ENCODE data around the gene NTN1. TPM values are rescaled to one million over a fixed set of nuclear protein-coding genes. Genes with fewer than 3 reads are reported as not detected.

NTN1 gene
- polyA plus RNA-seq, 1 experiment = 0.06 TPM

DNA sequence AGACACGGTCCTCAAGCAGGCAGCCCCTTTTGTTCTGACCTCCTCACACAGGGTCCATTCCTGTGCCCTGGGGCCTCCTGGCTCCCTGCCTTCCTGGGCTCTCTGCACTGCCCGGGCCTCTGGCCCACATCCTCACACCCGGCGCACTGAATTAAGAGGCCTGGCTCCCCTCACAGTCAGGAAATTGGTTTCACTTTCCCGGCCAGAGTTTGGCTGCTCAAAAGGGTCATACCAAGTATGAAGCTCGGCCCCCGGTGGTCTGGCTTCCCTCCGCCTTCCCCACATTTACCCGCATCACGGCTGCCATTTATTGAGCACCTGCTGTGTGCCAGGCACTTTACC, 220.0 kb downstream of the NTN1 start:
- H3K36me3 ChIP-seq (ENCODE audit: control insufficient read depth, insufficient read depth, low read length) = no peaks in the 10 kb centered on the region
- no peak overlapping the region for H3K4me3 ChIP-seq (ENCODE audit: low read depth, low read length)
- H3K27me3 ChIP-seq (ENCODE audit: control insufficient read depth, insufficient read depth, low read length) = no peaks in the 10 kb centered on the region; the same call in 1 of the 2 replicates
- ChIA-PET CTCF (no interaction called here), POLR2A (no interaction called here)
- TF ChIP-seq, protein P1, sequence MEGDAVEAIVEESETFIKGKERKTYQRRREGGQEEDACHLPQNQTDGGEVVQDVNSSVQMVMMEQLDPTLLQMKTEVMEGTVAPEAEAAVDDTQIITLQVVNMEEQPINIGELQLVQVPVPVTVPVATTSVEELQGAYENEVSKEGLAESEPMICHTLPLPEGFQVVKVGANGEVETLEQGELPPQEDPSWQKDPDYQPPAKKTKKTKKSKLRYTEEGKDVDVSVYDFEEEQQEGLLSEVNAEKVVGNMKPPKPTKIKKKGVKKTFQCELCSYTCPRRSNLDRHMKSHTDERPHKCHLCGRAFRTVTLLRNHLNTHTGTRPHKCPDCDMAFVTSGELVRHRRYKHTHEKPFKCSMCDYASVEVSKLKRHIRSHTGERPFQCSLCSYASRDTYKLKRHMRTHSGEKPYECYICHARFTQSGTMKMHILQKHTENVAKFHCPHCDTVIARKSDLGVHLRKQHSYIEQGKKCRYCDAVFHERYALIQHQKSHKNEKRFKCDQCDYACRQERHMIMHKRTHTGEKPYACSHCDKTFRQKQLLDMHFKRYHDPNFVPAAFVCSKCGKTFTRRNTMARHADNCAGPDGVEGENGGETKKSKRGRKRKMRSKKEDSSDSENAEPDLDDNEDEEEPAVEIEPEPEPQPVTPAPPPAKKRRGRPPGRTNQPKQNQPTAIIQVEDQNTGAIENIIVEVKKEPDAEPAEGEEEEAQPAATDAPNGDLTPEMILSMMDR (IDR thresholded peaks at IDR 0.05; ENCODE audit: insufficient read depth, low read depth, low read length) = no peak
- DNase-seq (ENCODE audit: low read depth) = no peak

- H3K36me3 ChIP-seq (ENCODE audit: control insufficient read depth, insufficient read depth, low read length) = no peaks in the 10 kb centered on the region
- H3K4me3 ChIP-seq (ENCODE audit: low read depth, low read length) = no peak overlapping the region
- TF ChIP-seq, protein P1 (IDR thresholded peaks at IDR 0.05; ENCODE audit: insufficient read depth, low read depth, low read length) = no peak
- H3K27me3 ChIP-seq (ENCODE audit: control insufficient read depth, insufficient read depth, low read length) = no peaks in the 10 kb centered on the region
- ChIA-PET POLR2A (no interaction called here), CTCF (no interaction called here)
- DNase-seq (ENCODE audit: low read depth) = no peak
These were observed 220.6 kb downstream of the NTN1 start for GRCh38 chr17:9241774-9242496.

DNA sequence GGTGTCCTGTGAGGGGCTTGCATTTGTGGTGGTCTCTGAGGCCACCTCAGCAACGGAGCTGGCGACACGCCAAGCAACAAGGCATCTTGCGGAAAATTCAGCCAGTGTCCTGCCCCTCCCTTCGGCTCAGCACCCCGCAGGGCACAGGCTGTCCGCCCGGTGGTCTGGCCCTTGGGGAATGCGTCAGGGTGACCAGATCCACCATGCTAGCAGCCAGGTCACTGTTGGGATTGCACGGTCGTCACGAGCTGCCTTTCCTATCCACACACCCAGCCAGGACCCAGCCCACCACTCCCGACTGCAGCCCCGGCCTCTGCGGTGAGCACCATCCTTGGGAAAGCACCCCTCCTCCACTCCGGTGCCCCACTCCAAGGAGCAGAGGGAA, 221.2 kb downstream of the NTN1 start:
- DNase-seq (ENCODE audit: low read depth) = no peak
- TF ChIP-seq, protein P1 (IDR thresholded peaks at IDR 0.05; ENCODE audit: insufficient read depth, low read depth, low read length) = no peak
- Histone ChIP-seq H3K27me3 (ENCODE audit: control insufficient read depth, insufficient read depth, low read length) (no peaks in the 10 kb centered on the region), H3K4me3 (ENCODE audit: low read depth, low read length) (no peak overlapping the region), H3K36me3 (ENCODE audit: control insufficient read depth, insufficient read depth, low read length) (no peaks in the 10 kb centered on the region)
- CTCF ChIA-PET = interaction anchor here (0.6 kb wide), 1 partner anchor 51 kb away, joined by 5 read pairs; no protein-coding TSS in a partner anchor
- POLR2A ChIA-PET = no interaction called here

DNA sequence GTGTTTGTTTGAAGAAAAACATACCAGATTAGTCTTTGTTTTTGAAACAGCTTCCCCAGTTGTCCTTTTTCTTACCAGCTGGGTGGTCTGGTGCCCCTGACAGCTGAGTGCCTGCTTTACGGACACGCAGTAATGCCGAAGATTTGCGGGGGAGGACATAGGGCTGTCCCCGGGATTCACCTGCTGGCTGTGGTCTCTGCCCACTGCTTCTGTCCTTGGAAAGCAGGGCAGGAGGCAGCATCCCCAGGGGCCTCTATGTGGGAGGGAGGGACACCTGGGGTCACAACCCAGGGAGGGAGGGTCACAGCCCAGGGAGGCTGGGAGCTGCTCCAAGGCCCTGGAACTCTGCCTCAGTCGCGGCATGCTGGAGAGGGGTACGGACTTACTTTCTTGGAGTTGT, 221.7 kb downstream of the NTN1 start:
- POLR2A ChIA-PET = no interaction called here
- DNase-seq (ENCODE audit: low read depth) = no peak
- Histone ChIP-seq H3K4me3 (ENCODE audit: low read depth, low read length) (no peak overlapping the region), H3K36me3 (ENCODE audit: control insufficient read depth, insufficient read depth, low read length) (no peaks in the 10 kb centered on the region), H3K27me3 (ENCODE audit: control insufficient read depth, insufficient read depth, low read length) (no peaks in the 10 kb centered on the region)
- CTCF ChIA-PET = interaction anchor here (0.6 kb wide), 1 partner anchor 50 kb away, joined by 5 read pairs; no protein-coding TSS in a partner anchor
- TF ChIP-seq, protein P1 (IDR thresholded peaks at IDR 0.05; ENCODE audit: insufficient read depth, low read depth, low read length) = no peak

DNA sequence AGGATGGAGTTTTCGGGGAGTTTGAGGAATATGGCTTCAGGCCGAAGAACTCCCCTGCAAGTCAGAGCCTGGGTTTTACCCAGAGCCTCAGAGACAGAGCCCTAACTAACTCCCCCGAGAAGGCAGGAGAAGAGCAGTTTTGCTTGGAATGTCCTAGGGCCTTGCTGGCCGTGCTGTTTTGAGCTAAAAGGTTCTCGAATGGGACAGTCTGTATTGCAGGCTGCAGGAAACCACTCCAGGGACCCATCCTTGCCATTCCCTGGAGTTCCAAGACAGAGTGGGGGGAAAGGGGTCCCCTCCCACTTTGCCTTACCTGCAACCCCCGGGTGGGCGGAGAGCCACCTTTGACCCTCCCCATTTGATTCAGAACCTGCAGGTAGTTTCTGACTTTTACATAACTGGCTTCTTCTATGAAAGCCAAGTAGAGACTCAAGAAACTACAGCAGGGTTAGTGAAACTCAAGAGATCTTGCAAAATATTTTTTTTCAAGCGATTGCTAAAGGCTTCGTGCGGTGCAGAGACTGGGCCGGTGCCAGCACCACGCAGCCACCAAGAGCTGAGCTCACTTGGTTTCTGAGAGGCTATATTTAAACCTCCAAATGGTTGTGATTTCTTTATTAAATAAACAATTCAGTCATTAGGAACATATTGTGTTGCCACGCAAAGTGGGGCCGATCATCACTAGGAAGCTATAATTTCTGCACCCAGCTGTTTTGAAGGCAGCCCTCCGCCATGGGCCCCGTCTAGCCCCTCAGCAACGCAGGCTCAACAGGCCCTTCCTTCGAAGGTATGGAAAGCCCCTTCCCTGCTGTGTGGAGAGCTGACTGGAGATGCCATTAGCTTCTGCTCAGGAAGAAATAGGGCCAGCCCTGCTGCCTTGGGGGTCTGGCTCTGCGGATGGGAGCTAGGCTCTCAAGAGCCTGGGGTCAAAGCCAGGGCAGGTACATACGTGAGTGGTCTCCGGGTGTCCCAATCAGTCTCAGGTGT, 223.0 kb downstream of the NTN1 start:
- Histone ChIP-seq H3K27me3 (ENCODE audit: control insufficient read depth, insufficient read depth, low read length) (no peaks in the 10 kb centered on the region), H3K36me3 (ENCODE audit: control insufficient read depth, insufficient read depth, low read length) (no peaks in the 10 kb centered on the region), H3K4me3 (ENCODE audit: low read depth, low read length) (no peak overlapping the region)
- CTCF ChIA-PET = no interaction called here
- POLR2A ChIA-PET = interaction anchor here (0.6 kb wide), 1 partner anchor 1328 kb away, joined by 3 read pairs; the partner anchor contains the start of gene RNF227
- TF ChIP-seq, protein P1 (IDR thresholded peaks at IDR 0.05; ENCODE audit: insufficient read depth, low read depth, low read length) = no peak
- DNase-seq (ENCODE audit: low read depth) = peak; percentile 80

Measured in BJ (cell line).